SK-N-SH (cell line): ENCODE data around the gene BEND5. TPM values are rescaled to one million over a fixed set of nuclear protein-coding genes. Genes with fewer than 3 reads are reported as not detected.

Source experiments
- CTCF ChIA-PET: fragments of 300-600, 350-600 bp; formaldehyde crosslinking; extraction: SDS; loops from one replicate; lab custom pipeline; 2021; lab: Yijun Ruan, JAX
- POLR2A ChIA-PET: fragments of 350-600 bp; sonication (Branson Sonifier 250); formaldehyde crosslinking; extraction: SDS; loops from one replicate; lab custom pipeline; 2020; ENCODE audit warnings: antibody characterized with exemption, inconsistent platforms; lab: Yijun Ruan, JAX
- DNase-seq: peaks from one replicate; pipeline ENCODE4 v3.0.0; 2012
- H2AFZ ChIP-seq: fragments of 200-600 bp; sonication (generic); 2 replicates; pipeline ENCODE4 v1.8.1; 2016; ENCODE audit warnings: antibody characterized with exemption, mild to moderate bottlenecking, low read depth
- H3F3A ChIP-seq: fragments of 200-600 bp; sonication (generic); replicated peaks from 2 replicates; pipeline ENCODE3; 2016; ENCODE audit warnings: antibody characterized with exemption, mild to moderate bottlenecking; ENCODE audit not compliant: insufficient read depth
- H3K27ac ChIP-seq, 2 experiments: fragments of 200-500 bp in 1 of 2; fragments of 200-600 bp in 1 of 2; sonication (Bioruptor generic) in 1 of 2; sonication (generic), shearing (Covaris generic) in 1 of 2; 2 replicates each; pipeline versions ENCODE4 v1.5.1 to v1.6.1; 2014 to 2016; ENCODE audit warnings: low read depth in 2 of 2, inconsistent platforms in 1 of 2, low read length in 1 of 2, mild to moderate bottlenecking in 1 of 2, mixed read lengths in 1 of 2
- H3K27me3 ChIP-seq: fragments of 200-600 bp; sonication (generic), shearing (Covaris generic); 2 replicates; pipeline ENCODE4 v1.6.1; 2016; ENCODE audit warnings: mixed run types; ENCODE audit not compliant: insufficient read depth
- H3K36me3 ChIP-seq, 2 experiments: fragments of 200-500 bp in 1 of 2; fragments of 200-600 bp in 1 of 2; sonication (Bioruptor generic) in 1 of 2; sonication (generic) in 1 of 2; replicated peaks in 1 of 2; 2 replicates each; pipeline versions ENCODE3 to v1.5.1; 2014 to 2016; ENCODE audit warnings: low read length in 1 of 2, mild to moderate bottlenecking in 1 of 2; ENCODE audit not compliant: insufficient read depth in 2 of 2, control insufficient read depth in 1 of 2
- H3K4me1 ChIP-seq, 2 experiments: fragments of 200-500 bp in 1 of 2; fragments of 200-600 bp in 1 of 2; sonication (Bioruptor generic) in 1 of 2; sonication (generic), shearing (Covaris generic) in 1 of 2; 2 replicates each; pipeline versions ENCODE4 v1.5.1 to v1.6.1; 2014 to 2016; ENCODE audit warnings: low read depth in 1 of 2, low read length in 1 of 2, mixed run types in 1 of 2; ENCODE audit not compliant: insufficient read depth in 2 of 2, control insufficient read depth in 1 of 2
- H3K4me2 ChIP-seq: fragments of 200-600 bp; sonication (generic), shearing (Covaris generic); 2 replicates; pipeline ENCODE4 v1.6.1; 2017; ENCODE audit warnings: mixed run types
- H3K4me3 ChIP-seq, 2 experiments: fragments of 200-500 bp in 1 of 2; fragments of 200-600 bp in 1 of 2; sonication (Bioruptor generic) in 1 of 2; sonication (generic), shearing (Covaris generic) in 1 of 2; 2 replicates each; pipeline versions ENCODE4 v1.5.1 to v1.8.1; 2014 to 2016; ENCODE audit warnings: low read depth in 2 of 2, inconsistent platforms in 1 of 2, low read length in 1 of 2, mild to moderate bottlenecking in 1 of 2, mixed read lengths in 1 of 2, moderate library complexity in 1 of 2
- H3K79me2 ChIP-seq: fragments of 200-600 bp; sonication (generic); 2 replicates; pipeline ENCODE4 v1.8.1; 2017; ENCODE audit warnings: mild to moderate bottlenecking; ENCODE audit not compliant: insufficient read depth
- H3K9ac ChIP-seq: fragments of 200-600 bp; sonication (generic); 2 replicates; pipeline ENCODE4 v1.6.1; 2017; ENCODE audit warnings: mixed run types
- H3K9me2 ChIP-seq: fragments of 200-600 bp; sonication (generic); 2 replicates; pipeline ENCODE4 v1.6.1; 2017; ENCODE audit warnings: mixed run types
- H3K9me3 ChIP-seq: fragments of 200-600 bp; sonication (generic); 2 replicates; pipeline ENCODE4 v1.6.1; 2017; ENCODE audit warnings: mixed run types, mild to moderate bottlenecking, moderate library complexity
- H4K20me1 ChIP-seq: fragments of 200-600 bp; sonication (generic); 2 replicates; pipeline ENCODE4 v1.6.1; 2017; ENCODE audit warnings: mild to moderate bottlenecking, mixed run types; ENCODE audit not compliant: insufficient read depth
- EP300 ChIP-seq, 2 experiments: IDR thresholded peaks; 2 replicates each; pipeline versions ENCODE4 v1.4.0 to v1.6.1; 2012; ENCODE audit warnings: borderline replicate concordance in 1 of 2, low read depth in 1 of 2, low read length in 1 of 2
- JUND ChIP-seq: IDR thresholded peaks from 2 replicates; pipeline ENCODE4 v1.4.0; 2012
- MAX ChIP-seq: IDR thresholded peaks from 2 replicates; pipeline ENCODE4 v1.4.0; 2012; ENCODE audit warnings: low read depth
- NFIC ChIP-seq: IDR thresholded peaks from 2 replicates; pipeline ENCODE4 v1.4.0; 2012; ENCODE audit warnings: borderline replicate concordance
- NRF1 ChIP-seq: IDR thresholded peaks from 2 replicates; pipeline ENCODE4 v1.6.1; 2012; ENCODE audit warnings: low read depth, mild to moderate bottlenecking, low read length
- RAD21 ChIP-seq: IDR thresholded peaks from 2 replicates; pipeline ENCODE4 v1.6.1; 2012; ENCODE audit warnings: mild to moderate bottlenecking, low read length
- SMC3 ChIP-seq: IDR thresholded peaks from 2 replicates; pipeline ENCODE4 v1.6.1; 2012; ENCODE audit warnings: low read depth, low read length, improper control_type of control experiment
- TEAD4 ChIP-seq: IDR thresholded peaks from 2 replicates; pipeline ENCODE4 v1.4.0; 2012; ENCODE audit warnings: mild to moderate bottlenecking, borderline replicate concordance; ENCODE audit not compliant: insufficient read depth
- USF2 ChIP-seq: fragments of 150-350 bp; IDR thresholded peaks from 2 replicates; pipeline ENCODE4 v1.6.1; 2017; ENCODE audit warnings: antibody characterized with exemption, low read length, low read depth, borderline replicate concordance
- WGBS: methylation state at CpG from one replicate; pipeline ENCODE4 v1.1.6; 2017; ENCODE audit warnings: low lambda C conversion rate; 5-methylcytosine and 5-hydroxymethylcytosine counted together
- polyA plus RNA-seq, 3 experiments: library from polyadenylated mRNA; depleted of rRNA; stranded (reverse); fragments of >200 nt; gene quantifications; 2 replicates each; pipeline ENCODE4 v1.2.3, GENCODE V29; 2012
- TF ChIP-seq, protein P1 (sequence below): IDR thresholded peaks from 2 replicates; pipeline ENCODE4 v1.6.1; 2012; ENCODE audit warnings: mild to moderate bottlenecking, low read depth, low read length, moderate library complexity

The BEND5 gene
- polyA plus RNA-seq, 1 of the 3 experiments (the other 2 are of a cell fraction), result 5.6 TPM

- TF ChIP-seq USF2 (no peak), RAD21 (no peak), SMC3 (no peak), TEAD4 (no peak), MAX (no peak), NRF1 (no peak)
These were observed 92.9 kb downstream of the BEND5 start (continued) for GRCh38 chr1:48683839-48684238.

DNA sequence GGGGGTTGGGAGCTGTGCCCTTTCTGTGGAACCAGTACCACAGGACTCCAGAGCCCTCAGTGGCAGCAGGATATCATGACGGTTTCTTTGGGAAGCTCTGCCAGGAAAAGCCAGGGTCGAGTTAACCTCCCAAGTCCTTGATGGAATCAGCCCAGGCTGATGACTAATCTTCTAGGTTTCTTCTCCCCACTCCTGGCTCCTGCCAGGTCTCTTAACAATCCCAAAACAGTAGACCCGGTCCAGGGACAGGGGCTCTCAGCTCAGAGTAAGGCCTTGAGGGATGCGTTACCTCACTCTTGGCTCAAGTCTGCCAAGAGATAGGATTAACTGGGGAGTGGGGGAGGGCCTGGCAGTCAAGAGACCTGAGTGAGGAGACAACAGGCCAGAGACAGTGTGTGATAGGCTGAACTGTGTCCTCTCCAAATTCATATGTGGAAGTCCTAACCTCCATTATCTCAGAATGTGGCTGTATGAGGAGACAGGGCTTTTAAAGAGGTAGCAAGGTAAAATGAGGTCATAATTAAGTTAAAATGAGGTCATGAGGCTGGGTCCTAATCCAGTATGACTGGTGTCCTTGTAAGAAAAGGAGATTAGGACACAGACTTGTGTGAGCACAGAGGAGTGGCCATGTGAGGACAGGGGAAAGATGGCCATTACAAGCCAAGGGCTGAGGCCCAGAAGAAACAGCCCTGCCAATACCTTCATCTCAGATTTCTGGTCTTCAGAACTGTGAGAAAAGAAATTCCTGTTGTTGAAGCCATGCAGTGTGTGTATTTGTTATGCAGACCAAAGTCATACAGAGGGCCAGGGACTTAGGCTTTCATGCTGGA is 95.0 kb downstream of the BEND5 start:
- Histone ChIP-seq H3K27ac (no peak overlapping the region), H2AFZ (no peak overlapping the region), H3K9ac (no peak overlapping the region), H3K4me1 (peaks cover 0 to 4% of the 10 kb centered on the region in 2 experiments; a peak in 1 of 4 replicates), H3K4me2 (no peak overlapping the region; the same call in 1 of the 2 replicates), H3K9me3 (no peaks in the 10 kb centered on the region), H3K4me3 (no peak overlapping the region), H3F3A (no peaks in the 10 kb centered on the region), H3K79me2 (no peaks in the 10 kb centered on the region), H3K27me3 (no peaks in the 10 kb centered on the region), H4K20me1 (no peaks in the 10 kb centered on the region), H3K36me3 (no peaks in the 10 kb centered on the region), H3K9me2 (no peaks in the 10 kb centered on the region)
- WGBS, result 60% methylated on average over 3 of the region's 4 CpGs
- ChIA-PET POLR2A (interaction anchor here (0.7 kb wide), 1 partner anchor 137 kb away, joined by 3 read pairs; no protein-coding TSS in a partner anchor), CTCF (interaction anchor here (2.7 to 5.7 kb wide), 2 partner anchors 15 to 1667 kb away, joined by 7 to 34 read pairs; no protein-coding TSS in a partner anchor)
- TF ChIP-seq JUND, result peak; percentile 29; the same call in 1 of the 2 replicates
- TF ChIP-seq, protein P1, sequence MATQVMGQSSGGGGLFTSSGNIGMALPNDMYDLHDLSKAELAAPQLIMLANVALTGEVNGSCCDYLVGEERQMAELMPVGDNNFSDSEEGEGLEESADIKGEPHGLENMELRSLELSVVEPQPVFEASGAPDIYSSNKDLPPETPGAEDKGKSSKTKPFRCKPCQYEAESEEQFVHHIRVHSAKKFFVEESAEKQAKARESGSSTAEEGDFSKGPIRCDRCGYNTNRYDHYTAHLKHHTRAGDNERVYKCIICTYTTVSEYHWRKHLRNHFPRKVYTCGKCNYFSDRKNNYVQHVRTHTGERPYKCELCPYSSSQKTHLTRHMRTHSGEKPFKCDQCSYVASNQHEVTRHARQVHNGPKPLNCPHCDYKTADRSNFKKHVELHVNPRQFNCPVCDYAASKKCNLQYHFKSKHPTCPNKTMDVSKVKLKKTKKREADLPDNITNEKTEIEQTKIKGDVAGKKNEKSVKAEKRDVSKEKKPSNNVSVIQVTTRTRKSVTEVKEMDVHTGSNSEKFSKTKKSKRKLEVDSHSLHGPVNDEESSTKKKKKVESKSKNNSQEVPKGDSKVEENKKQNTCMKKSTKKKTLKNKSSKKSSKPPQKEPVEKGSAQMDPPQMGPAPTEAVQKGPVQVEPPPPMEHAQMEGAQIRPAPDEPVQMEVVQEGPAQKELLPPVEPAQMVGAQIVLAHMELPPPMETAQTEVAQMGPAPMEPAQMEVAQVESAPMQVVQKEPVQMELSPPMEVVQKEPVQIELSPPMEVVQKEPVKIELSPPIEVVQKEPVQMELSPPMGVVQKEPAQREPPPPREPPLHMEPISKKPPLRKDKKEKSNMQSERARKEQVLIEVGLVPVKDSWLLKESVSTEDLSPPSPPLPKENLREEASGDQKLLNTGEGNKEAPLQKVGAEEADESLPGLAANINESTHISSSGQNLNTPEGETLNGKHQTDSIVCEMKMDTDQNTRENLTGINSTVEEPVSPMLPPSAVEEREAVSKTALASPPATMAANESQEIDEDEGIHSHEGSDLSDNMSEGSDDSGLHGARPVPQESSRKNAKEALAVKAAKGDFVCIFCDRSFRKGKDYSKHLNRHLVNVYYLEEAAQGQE, result no peak
- TF ChIP-seq NFIC, result 0 out of 2 replicates have a peak, but pooled peaks have one; percentile 15
- TF ChIP-seq EP300 (IDR thresholded peaks at IDR 0.05; ENCODE audit: borderline replicate concordance in 1 of 2, low read depth in 1 of 2, low read length in 1 of 2), result no peak
- no peak for DNase-seq
